IPS-18c (cell line): ENCODE measurements around the gene DZIP1.

Experiments
- H3K4me3 ChIP-seq: 2 replicates; pipeline ENCODE4 v1.7.0; 2013; ENCODE audit warnings: low read depth, mild to moderate bottlenecking, low read length, moderate library complexity; ENCODE audit not compliant: insufficient read depth
- H3K9me3 ChIP-seq: one replicate; pipeline ENCODE4 v1.6.1; 2013; ENCODE audit warnings: mild to moderate bottlenecking, low read length, moderate library complexity; ENCODE audit not compliant: control insufficient read depth, insufficient read depth

The DZIP1 gene

GRCh38 chr13:95620030-95620824 is 24.3 kb downstream of the DZIP1 start:
- Histone ChIP-seq H3K9me3 (no peaks in the 10 kb centered on the region), H3K4me3 (no peak overlapping the region)

DNA sequence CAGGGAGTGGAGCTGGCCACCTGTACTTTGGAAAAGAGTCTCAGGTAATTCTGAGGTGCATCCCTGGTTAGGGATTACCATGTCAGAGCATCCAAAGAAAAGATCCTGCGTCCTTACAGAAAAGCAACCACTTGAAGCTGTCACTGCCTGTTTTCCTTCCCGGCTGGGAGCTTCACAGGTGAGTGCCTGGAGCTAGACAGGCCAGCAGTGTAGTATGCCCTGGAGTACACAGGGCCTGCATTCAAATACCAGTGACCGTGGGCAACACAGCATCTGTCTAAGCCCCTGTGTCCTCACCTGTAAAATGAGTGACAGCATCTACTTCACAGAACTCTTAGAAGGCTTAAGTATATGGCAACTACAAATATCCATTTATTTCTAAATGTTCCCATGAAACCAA is 29.0 kb downstream of the DZIP1 start:
- Histone ChIP-seq H3K4me3 (no peak overlapping the region), H3K9me3 (no peaks in the 10 kb centered on the region)

GRCh38 chr13:95614641-95615245 is 29.8 kb downstream of the DZIP1 start:
- Histone ChIP-seq H3K9me3 (no peaks in the 10 kb centered on the region), H3K4me3 (no peak overlapping the region)

DNA sequence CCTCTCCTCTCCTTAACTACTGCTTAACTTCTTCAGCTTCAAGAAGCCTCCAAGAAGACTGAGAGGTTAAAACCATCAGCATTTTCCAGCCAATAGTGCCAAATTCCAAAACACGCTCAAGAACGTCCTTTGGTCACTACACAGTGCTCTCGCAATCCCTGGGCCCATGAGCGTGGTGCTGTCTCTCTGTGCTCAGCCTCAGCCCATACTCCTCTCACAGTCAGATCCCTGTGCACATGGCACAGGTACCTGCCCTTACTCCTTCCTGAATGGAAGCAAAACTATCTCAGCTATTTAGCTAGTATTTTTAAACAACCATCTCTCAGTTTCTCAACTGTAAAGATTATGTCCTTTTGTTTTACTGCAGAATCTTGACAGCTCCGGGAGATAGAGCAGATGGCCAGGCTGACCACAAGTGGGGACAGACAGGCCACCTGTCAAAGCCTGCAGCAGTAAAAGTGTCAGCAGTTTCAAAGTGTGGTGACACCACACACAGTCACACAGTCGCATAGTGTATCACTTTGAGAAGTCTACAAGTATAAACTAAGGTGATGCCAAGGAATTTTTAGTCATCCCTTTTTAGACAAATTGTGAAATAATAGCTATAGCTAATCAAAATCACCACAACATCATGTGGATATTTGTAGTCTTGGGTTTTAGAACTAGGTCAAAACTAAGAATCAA is 35.7 kb downstream of the DZIP1 start:
- no peaks in the 10 kb centered on the region for H3K9me3 ChIP-seq
- no peak overlapping the region for H3K4me3 ChIP-seq

DNA sequence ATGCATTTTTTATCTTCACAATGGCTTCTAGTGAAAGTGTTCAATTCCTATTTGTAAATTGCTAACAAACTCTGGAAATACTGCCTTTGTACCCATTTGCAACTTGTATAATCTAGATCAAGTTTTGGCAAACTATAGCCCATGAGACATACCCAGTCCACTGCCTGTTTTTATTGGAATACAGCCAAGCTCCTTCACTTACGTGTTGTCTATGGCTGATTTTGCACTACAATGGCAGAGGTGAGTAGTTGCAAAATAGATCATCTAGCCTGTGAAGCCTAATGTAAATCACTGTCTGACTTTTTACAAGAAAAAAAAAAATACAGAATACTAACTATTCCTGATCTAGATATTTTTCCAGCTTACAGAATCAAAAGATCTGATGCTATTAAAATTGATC is 37.1 kb downstream of the DZIP1 start:
- H3K4me3 ChIP-seq = no peak overlapping the region
- no peaks in the 10 kb centered on the region for H3K9me3 ChIP-seq

- no peak overlapping the region for H3K4me3 ChIP-seq
- H3K9me3 ChIP-seq = no peaks in the 10 kb centered on the region
Measured at GRCh38 chr13:95605448-95606125, 38.9 kb downstream of the DZIP1 start.

DNA sequence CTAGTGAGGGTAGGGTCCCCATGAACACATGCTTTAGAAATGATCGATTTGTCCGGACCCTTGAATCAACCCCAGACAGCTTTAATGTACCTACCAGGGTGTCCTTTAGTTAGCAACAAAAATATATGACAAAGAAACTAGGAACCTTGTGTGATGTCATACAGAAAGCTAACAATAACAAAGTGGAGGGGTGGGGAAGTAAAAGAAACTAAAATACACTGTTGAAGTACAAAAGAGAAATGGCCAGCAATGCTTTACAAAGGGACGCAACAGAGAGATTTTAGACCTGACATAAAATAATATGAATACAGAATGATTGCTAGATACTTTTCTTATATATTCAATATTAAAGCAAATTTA is 40.0 kb downstream of the DZIP1 start:
- H3K9me3 ChIP-seq = no peaks in the 10 kb centered on the region
- no peak overlapping the region for H3K4me3 ChIP-seq

GRCh38 chr13:95603887-95604555 is 40.5 kb downstream of the DZIP1 start:
- no peaks in the 10 kb centered on the region for H3K9me3 ChIP-seq
- H3K4me3 ChIP-seq = no peak overlapping the region

DNA sequence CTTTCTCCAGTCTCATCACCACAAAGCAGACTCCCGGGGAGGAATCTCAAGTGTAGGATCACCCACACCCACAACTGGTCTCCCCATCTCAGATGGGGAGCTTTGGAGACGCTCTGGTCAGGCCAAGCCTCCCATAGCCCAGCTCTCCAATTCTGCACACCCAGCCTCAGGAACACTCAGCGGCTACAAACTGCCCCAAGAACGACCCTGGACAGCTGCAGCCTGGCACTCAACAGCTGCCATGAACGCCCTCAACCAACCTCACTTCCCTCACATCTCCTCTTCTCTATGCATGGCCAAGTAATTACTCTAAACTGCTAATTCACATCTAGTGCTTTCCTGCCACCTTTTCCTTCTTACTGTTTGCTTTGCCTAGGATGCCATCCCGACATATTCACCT is 42.6 kb downstream of the DZIP1 start:
- Histone ChIP-seq H3K9me3 (no peaks in the 10 kb centered on the region), H3K4me3 (no peak overlapping the region)

DNA sequence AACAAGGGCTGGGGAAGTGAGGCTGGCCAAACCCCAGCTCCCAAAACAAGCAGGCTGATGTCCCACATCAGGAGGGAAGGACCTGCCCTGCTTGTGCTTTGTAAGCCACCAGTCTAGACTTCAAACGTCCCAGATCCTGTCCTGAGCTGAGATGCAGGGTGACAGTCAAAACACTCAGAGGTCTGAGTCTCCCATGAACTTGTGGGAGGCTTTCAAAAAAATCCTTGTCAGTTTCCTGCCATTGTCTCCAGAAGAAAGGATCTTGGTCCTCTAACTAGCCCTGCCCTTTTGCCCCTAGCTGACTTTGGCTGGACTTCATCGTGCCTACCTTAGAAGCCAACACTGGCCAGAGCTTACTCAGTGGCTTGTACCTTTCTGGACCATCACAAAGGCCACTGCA is 43.3 kb downstream of the DZIP1 start:
- Histone ChIP-seq H3K9me3 (no peaks in the 10 kb centered on the region), H3K4me3 (no peak overlapping the region)

- Histone ChIP-seq H3K4me3 (no peak overlapping the region), H3K9me3 (no peaks in the 10 kb centered on the region)
Measured at GRCh38 chr13:95596701-95597100, 47.8 kb downstream of the DZIP1 start.

DNA sequence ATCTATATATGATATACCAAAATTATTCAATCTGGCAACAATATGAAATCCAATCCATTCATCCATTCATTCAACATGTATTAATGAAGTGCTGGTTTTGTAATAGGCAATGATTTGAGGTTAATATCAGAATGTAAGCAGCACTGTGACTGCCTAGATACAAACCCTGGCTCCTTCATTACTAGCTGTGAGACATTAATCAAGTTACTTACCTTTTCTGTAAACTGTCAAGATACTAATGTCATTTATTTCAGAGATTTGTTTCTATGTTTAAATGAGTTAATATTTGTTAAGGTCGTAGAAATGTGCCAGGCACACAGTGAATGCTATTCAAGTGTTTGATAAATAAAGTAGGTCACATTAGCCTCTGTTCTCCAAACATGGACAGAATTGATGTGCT is 51.0 kb downstream of the DZIP1 start:
- H3K9me3 ChIP-seq = no peaks in the 10 kb centered on the region

GRCh38 chr13:95588721-95589120 is 55.8 kb downstream of the DZIP1 start:
- Histone ChIP-seq H3K9me3 (no peaks in the 10 kb centered on the region), H3K4me3 (no peak overlapping the region)

More for the DNA sequence above, 51.0 kb downstream of the DZIP1 start:
- H3K4me3 ChIP-seq = no peak overlapping the region

GRCh38 chr13:95588134-95588533 is 56.4 kb downstream of the DZIP1 start:
- H3K9me3 ChIP-seq = no peaks in the 10 kb centered on the region
- no peak overlapping the region for H3K4me3 ChIP-seq

DNA sequence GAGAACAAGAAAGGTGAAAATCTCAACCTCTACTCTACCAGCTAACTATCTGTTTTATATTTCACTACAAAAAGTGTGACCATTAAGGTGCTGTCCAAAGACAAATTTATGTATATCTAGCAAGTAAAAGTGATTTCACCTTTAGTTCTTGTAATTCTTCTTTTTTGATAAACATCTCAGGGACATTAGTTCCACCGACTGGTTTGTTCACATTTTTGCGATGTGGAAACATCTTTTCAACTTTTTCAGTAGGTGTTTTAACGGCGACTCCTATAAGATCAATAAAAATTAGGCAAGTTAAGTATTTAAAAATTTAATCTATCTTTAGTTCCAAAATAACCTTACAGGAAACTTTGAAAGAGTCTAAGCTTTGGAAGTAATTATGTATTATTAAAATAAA is 58.6 kb downstream of the DZIP1 start:
- no peaks in the 10 kb centered on the region for H3K9me3 ChIP-seq
- H3K4me3 ChIP-seq = no peak overlapping the region

DNA sequence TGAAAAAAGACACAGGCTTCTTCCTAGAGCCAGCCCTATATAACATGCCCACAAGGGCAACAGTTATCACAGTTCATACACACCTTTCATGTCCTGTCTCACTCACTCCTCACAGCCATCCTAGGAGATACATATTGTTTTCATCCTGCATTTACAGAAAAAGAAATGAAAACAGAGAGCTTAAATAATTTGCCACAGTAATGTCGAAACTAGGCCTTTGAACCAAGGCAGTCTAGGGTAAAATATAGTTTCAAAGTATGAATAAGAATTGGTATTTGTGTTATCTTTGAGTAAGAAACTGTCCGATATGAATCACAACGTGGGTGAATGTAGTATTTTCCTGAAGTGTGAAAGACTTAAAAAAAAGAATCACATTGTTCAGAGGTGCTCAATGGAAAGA is 65.2 kb downstream of the DZIP1 start:
- H3K9me3 ChIP-seq = peaks cover 2% of the 10 kb centered on the region
- no peak overlapping the region for H3K4me3 ChIP-seq

DNA sequence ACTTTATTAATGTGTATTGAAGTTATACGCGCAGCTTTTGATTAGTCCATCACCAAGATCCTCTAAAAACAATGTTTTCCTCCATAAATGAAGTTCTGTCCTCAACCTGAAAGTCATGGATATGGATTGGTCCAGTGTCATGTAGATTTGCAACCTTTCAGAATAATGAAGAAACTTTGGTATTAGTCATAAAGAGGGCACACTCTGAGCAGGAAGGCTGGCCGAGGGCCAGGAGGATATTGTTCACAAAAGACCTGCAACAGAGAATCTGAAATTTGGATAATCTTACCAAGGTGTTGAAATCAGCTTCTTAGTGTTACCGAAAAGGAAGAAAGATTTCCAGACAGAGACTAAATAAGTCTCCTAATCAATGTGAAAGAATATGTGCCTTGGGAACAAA is 71.3 kb downstream of the DZIP1 start:
- H3K9me3 ChIP-seq = no peaks in the 10 kb centered on the region
- H3K4me3 ChIP-seq = no peak overlapping the region
